Cardiac fibroblast (primary cell): ENCODE results near the gene CLCN6.

Source experiments
- DNase-seq, 2 donors: peaks; one replicate each; pipeline versions ENCODE4 v3.0.0 to v3.0.0-alpha.2; 2010; ENCODE audit warnings: low read depth in 2 of 2
- H3K4me3 ChIP-seq, 2 donors: replicated peaks in 1 of 2; 1 replicate in 1 of 2; 2 replicates in 1 of 2; pipeline ENCODE4 v1.5.1; 2011; ENCODE audit warnings: low read depth in 2 of 2, low read length in 2 of 2, mild to moderate bottlenecking in 2 of 2, moderate library complexity in 1 of 2
- CTCF ChIP-seq: IDR thresholded peaks from one replicate; pipeline ENCODE4 v1.5.1; 2011; ENCODE audit warnings: low read depth, mild to moderate bottlenecking, low read length, inconsistent platforms

CLCN6 gene

DNA sequence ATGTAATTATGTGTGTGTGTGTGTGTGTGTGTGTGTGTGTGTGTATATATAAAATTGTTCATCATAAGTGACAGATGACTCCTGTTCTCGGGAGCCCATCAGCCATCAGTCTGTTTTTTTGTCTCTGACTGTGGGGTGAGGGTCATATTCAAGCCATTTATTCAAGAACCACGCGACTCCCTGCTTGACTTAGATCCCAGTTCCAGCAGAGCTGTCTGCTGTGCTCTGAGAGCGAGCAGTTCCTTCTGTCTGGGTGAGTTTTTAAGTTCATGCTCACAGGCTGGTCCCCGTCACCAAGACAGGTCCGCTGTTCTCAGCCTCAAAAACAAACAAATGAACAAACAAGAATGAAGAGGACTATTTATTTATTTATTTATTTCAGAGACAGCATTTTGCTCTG, 71.1 kb downstream of the CLCN6 start:
- TF ChIP-seq CTCF: no peak
- DNase-seq: no peak
- H3K4me3 ChIP-seq: no peak overlapping the region

GRCh38 chr1:11878081-11878890, 72.3 kb downstream of the CLCN6 start:
- no peak overlapping the region for H3K4me3 ChIP-seq
- no peak for TF ChIP-seq CTCF
- DNase-seq: no peak

- DNase-seq: no peak
- TF ChIP-seq CTCF: no peak
- H3K4me3 ChIP-seq: no peak overlapping the region
These were observed 72.8 kb downstream of the CLCN6 start for GRCh38 chr1:11878891-11879190.

DNA sequence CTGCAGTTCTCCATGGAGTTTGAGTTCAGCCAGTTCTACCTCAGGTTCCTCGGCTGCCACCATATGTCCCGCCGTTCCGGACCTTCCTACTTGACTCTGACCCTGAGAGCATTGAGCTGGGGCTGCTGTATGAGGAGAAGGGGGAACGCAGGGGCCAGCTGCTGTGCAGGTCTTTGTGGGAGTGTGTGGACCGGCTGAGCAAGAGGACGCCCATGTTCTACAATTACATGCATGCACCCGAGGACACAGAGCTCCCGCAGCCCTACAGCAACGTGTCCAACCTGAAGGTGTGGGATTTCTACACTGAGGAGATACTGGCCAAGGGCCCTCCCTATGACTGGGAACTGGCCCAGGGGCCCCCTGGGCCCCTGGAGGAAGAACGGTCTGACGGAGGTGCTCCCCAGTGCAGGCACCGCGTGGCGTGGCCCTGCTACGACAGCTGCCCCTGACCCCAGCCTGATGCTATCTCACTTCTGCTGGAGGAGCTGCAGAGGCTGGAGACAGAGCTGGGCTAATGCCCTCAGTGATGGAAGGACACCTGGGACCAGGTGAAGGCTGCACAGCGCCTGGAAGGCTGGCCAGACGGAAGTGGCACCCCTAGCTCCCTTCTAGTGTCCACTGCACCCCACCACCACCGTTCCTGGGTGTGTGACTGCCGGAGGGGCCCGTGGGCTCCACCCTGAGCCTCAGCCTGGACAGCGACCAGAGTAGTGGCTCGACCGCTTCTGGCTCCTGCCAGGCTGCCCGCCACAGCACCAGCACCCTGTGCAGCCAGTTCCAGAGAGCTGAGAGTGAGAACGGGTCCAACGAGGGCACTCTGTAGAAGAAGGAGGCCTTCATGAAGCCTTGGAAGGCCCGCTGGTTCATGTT, 73.6 kb downstream of the CLCN6 start:
- no peak for TF ChIP-seq CTCF
- no peak overlapping the region for H3K4me3 ChIP-seq
- DNase-seq: no peak

GRCh38 chr1:11880181-11880575, 74.2 kb downstream of the CLCN6 start:
- DNase-seq: no peak
- TF ChIP-seq CTCF: no peak

DNA sequence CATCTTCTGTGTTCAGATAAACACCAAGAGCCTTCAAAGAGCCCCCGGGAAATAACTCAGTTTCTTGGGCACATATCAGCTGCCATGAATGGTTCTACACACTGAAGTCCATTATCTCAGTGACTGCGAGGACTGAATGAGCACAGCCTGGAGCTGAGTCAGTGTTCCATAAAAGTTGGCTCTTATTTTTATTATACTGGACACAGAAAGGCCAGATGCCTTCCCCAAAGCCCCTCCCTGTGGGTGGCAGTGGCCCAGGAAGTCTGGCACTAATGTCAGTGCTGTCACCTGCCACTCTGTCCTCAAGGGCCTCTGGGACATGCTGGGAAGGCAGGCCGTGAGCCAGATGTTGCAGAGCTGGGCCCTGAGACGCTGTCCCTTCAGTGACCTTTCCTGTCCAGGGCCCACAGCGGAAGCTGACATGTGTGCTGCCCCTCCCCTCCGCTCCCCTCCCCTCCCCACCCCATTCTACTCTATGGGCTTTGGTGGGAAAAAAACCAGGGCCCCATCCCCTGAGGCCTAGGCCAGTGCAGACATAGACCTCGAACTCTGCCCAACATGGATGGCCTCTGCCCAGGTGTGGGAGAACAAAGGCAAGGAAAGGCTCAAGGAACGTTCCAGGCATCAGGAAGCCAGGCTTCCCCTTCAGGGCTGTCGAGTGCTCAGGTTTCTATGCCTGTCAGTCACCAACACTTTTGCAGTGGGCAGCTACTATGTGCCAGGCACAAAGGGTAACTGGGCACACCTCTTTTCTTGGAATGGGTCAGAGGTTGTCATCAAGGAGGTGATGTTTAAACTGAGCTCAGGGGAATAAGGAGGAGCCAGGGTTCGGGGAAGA, 75.1 kb downstream of the CLCN6 start:
- no peak for TF ChIP-seq CTCF
- DNase-seq: no peak
- H3K4me3 ChIP-seq: no peak overlapping the region

More at GRCh38 chr1:11880181-11880575, 74.2 kb downstream of the CLCN6 start:
- H3K4me3 ChIP-seq: no peak overlapping the region
